NCI-H2227 treated with DMSO at 0.1 percent for 48 hours (cell line): ENCODE results near the gene ZNF41.
A peak's percentile ranks its signal among the peaks of the same experiment; 100 is the strongest.
"Not testable (repeated sequence)": the region's sequence is repeated elsewhere in the genome, so short reads cannot be mapped to it uniquely, and the experiment has no call there.

Experiments
- DNase-seq: peaks from one replicate; lab custom pipeline; 2025; lab: John Stamatoyannopoulos, UW

ZNF41 gene

GRCh38 chrX:47482512-47483305 lies at the start of gene ZNF41:
Gene ZNF41, minus strand, starts transcription at chrX:47483222. Its CDS starts 15,741 bp downstream, at chrX:47467481.
- peak; percentile 89 for DNase-seq

- DNase-seq = no peak
Measured at GRCh38 chrX:47530049-47530448, 47.0 kb upstream of the ZNF41 start.

GRCh38 chrX:47529548-47529947 lies 46.5 kb upstream of the ZNF41 start:
- DNase-seq = no peak

GRCh38 chrX:47523713-47524166 lies 40.7 kb upstream of the ZNF41 start:
- no peak for DNase-seq

DNA sequence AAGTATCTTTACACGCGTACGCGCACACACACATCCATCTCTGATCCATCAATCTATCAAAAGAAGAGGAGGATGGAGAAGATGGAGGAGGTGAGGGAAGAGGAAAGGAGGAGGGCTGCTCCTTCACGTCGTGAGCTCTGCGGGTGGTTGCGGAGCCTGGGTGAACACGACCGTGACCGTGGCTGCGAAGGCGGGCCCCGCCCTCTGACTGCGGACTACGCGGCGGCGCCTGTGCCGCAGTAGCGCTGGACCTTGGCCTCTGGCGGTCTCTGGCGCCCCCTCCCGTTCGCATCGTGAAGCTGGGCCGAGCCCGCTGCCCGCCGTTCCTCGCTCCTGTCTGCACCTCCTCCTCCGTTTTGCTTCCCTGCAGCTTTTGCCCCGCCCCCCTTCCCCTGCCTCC lies 40.3 kb upstream of the ZNF41 start:
- peak; percentile 92 for DNase-seq

DNA sequence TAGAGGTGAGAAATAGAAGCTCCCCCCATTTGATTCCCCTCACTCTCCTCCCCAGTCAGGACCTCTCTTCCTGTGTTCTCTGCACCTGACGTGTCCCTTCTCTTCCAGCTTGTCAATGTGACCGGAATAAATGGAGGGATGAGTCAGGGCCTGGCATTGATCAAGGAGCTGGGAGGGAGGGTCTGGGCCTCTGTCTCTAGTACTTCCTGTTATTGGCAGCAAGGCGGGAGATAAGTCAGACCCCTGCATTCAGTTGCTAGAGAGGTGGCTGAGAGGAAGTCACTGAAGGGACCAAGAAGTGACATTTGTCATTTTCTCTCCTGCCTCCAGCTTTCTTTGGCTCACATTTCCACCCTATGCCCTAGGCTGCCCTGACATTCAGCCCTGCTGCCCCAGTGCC lies 35.1 kb upstream of the ZNF41 start:
- DNase-seq = no peak

- DNase-seq = no peak
Measured at GRCh38 chrX:47515941-47516665, 33.1 kb upstream of the ZNF41 start.

- DNase-seq = no peak
Measured at GRCh38 chrX:47514533-47515235, 31.7 kb upstream of the ZNF41 start.

DNA sequence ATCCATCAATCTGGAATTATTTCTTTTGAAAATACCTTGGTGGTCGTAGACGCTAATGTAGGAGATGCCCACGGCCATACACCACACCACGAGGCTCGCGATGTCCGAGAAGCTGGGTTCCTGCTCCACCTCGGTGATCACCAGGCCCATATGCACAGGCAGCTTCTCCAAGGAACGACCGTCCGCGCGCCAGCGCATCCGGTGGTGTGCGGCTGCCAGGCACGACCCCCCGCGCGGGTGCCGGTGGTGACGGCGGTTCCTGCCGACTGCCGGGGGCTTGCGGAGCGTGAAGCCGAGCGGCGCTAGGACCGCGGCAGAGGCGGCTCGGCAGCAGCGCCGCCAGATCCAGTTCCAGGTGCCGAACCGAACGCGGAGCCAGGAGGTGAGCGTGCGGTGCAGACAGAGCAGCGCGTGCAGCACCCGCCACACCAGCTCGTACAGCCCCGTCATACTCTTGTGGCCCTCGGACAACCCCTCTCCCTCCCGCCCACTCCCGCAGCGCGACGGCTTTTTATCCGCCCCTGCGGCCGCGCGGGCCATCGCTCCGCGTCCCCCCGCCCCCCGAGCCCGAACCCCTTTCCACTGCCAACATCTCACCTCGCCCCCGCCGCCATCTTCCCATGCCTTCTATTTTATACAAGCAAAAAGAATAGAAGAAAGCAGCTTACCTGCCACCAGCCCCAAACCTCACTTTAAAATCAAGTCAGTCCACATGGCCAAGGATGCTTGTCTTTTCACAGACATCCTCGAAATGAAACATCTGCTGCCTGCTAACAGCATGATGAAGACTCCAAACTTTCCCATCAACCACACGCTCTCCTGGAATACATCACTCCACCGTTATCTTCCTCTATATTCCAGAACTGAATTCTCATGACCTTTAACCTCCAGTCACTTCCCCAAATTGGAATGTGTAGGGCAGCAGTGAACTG lies 30.3 kb upstream of the ZNF41 start:
- DNase-seq = peak; percentile 21

- not testable (repeated sequence) for DNase-seq
Measured at GRCh38 chrX:47512383-47512782, 29.4 kb upstream of the ZNF41 start.

DNA sequence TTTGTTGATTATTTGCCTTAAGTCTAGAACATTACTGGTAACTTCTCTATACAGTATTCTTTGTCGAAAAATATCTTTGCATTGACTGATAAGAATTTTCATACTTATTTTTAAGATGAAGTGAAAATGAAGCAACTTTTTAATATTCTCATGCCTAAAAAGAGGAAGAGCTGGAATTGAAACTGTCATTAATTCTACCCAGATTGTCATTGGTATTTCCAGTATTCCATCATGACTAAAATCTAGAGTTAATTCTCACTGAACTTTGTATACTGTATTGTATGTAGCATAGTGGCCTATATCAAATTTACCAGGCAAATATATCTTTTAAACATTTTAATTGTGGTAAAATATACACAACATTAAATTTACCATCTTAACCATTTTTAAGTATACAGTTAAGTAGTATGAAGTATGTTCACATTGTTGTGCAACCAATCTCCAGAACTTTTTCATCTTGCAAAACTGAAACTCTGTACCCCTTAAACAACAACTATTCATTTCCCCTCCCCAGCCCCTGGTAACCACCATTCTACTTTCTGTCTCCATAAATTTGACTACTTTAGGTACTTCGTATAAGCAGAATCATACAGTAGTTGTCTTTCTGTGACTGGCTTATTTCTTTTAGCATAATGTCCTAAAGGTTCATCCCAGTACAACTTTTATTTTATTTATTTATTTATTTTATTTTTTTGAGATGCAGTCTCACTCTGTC lies 24.3 kb upstream of the ZNF41 start:
- no peak for DNase-seq

DNA sequence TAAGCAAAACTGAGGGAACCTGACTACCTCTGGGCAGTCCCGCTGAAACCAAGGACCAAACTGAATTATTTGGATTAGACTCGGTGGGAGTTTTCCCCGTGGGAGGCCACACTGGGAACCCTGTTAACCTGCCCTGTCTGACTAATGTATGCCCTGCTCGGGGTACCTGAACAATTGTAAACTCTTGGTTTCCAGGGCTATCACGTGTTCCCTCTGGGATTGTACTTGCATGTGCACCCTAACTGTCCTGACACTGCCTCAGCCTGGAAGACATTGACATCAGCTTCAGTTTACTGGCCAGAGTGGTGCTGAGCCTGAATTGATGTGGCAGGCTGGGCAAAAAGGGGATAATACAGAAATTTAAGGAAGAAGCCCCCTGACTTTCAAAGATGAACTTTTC lies 20.1 kb upstream of the ZNF41 start:
- no peak for DNase-seq

- DNase-seq = no peak
Measured at GRCh38 chrX:47502316-47503125, 19.5 kb upstream of the ZNF41 start.

GRCh38 chrX:47501226-47502074 lies 18.4 kb upstream of the ZNF41 start:
- DNase-seq = no peak

- DNase-seq = peak; percentile 16
Measured at GRCh38 chrX:47500554-47500953, 17.5 kb upstream of the ZNF41 start.

GRCh38 chrX:47499293-47499692 lies 16.3 kb upstream of the ZNF41 start:
- DNase-seq = no peak

GRCh38 chrX:47498411-47498810 lies 15.4 kb upstream of the ZNF41 start:
- DNase-seq = no peak

GRCh38 chrX:47497271-47497888 lies 14.4 kb upstream of the ZNF41 start:
- DNase-seq = no peak

- not testable (repeated sequence) for DNase-seq
Measured at GRCh38 chrX:47492133-47492532, 9.1 kb upstream of the ZNF41 start.
